OCI-LY7 (cell line): Measurements from ENCODE around the gene FAAP100.

Experiments used
- CTCF ChIP-seq: fragments of 200-600 bp; sonication (generic); conservative IDR thresholded peaks from 2 replicates; pipeline ENCODE4 v1.5.1; 2014; ENCODE audit warnings: mild to moderate bottlenecking, antibody characterized with exemption, low read length, moderate library complexity, mixed read lengths
- EZH2phosphoT487 ChIP-seq: fragments of 200-600 bp; sonication (generic); IDR thresholded peaks from 2 replicates; pipeline ENCODE4 v1.6.1; 2018; ENCODE audit warnings: low read depth, borderline replicate concordance, mild to moderate bottlenecking, mixed run types, antibody characterized with exemption, low read length, moderate library complexity, mixed read lengths

DNA sequence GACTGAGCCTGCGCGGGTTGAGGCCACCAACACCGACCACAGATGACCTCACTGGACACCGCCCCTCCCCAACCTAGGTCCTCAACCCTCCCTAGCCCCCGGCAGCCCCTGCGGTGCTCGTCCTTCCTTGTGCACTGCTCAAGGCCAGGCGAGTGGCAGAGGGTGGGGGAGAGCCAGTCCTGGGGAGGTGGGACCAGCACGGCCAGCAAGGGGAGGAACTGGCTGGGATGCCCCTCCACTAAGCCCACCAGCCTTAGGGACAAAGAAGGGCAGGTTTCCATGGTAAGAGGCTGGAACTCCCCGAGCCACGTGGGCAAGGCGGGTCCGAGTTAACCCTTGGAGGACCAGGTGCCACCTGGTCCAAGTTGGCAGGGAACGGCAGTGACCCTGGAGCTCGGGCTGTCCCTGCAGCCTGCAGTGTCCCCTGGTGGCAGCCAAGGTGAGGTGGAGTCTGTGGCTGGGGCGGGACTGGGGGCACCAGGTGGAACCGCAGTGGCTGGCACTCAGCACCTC is 14.8 kb downstream of the FAAP100 start:
- TF ChIP-seq CTCF (peak; percentile 69), EZH2phosphoT487 (no peak)
